Upper lobe of left lung (tissue), 6 donors: ENCODE measurements around the gene CACYBP. TPM values are rescaled to one million over a fixed set of nuclear protein-coding genes. Genes with fewer than 3 reads are reported as not detected.

Experiments used
- ATAC-seq, 2 donors: fragments of 200-7000 bp; cut with Tn5 transposase; one replicate each; pipeline ENCODE4 v1.9.1; 2022; ENCODE audit warnings: mild to moderate bottlenecking in 2 of 2, moderate library complexity in 2 of 2; ENCODE audit not compliant: low FRiP score in 2 of 2
- DNase-seq, 2 donors: peaks; one replicate each; pipeline ENCODE4 v3.0.0-alpha.2; 2019 to 2020
- H3K27ac ChIP-seq, 4 donors: fragments of 200-600 bp; sonication (generic); one replicate each; pipeline ENCODE4 v1.5.1; 2016 to 2019
- H3K27me3 ChIP-seq, 4 donors: fragments of 200-600 bp; sonication (generic); one replicate each; pipeline ENCODE4 v1.5.1; 2017 to 2019
- H3K36me3 ChIP-seq, 4 donors: fragments of 200-600 bp; sonication (generic); one replicate each; pipeline ENCODE4 v1.5.1; 2016 to 2019
- H3K4me1 ChIP-seq, 4 donors: fragments of 200-600 bp; sonication (generic); one replicate each; pipeline ENCODE4 v1.5.1; 2018 to 2019
- H3K4me3 ChIP-seq, 4 donors: fragments of 200-600 bp; sonication (generic); one replicate each; pipeline ENCODE4 v1.5.1; 2017 to 2019; ENCODE audit warnings: mild to moderate bottlenecking in 2 of 4, moderate library complexity in 1 of 4
- H3K9me3 ChIP-seq, 4 donors: fragments of 200-600 bp; sonication (generic); one replicate each; pipeline ENCODE4 v1.5.1; 2018 to 2019
- CTCF ChIP-seq, 6 experiments: fragments of 450-650 bp in 4 of 6; fragments of 200-600 bp in 2 of 6; sonication (generic) in 2 of 6; IDR thresholded peaks; one replicate each; pipeline ENCODE4 v1.5.1; 2016 to 2019; ENCODE audit warnings: antibody characterized with exemption in 6 of 6
- EP300 ChIP-seq, 4 donors: sonication (generic); formaldehyde crosslinking; IDR thresholded peaks; one replicate each; pipeline ENCODE4 v1.5.1; 2017; ENCODE audit warnings: antibody characterized with exemption in 4 of 4, control low read depth in 2 of 4
- POLR2A ChIP-seq, 4 donors: fragments of 450-650 bp; IDR thresholded peaks; one replicate each; pipeline ENCODE4 v1.5.1; 2016 to 2017; ENCODE audit warnings: antibody characterized with exemption in 4 of 4, mild to moderate bottlenecking in 2 of 4
- POLR2AphosphoS5 ChIP-seq, 2 donors: sonication (generic); formaldehyde crosslinking; IDR thresholded peaks; one replicate each; pipeline ENCODE4 v1.5.1; 2017; ENCODE audit warnings: antibody characterized with exemption in 2 of 2
- WGBS, 2 donors: methylation state at CpG; one replicate each; pipeline ENCODE4 v1.1.5; 2017 to 2018; 5-methylcytosine and 5-hydroxymethylcytosine counted together
- total RNA-seq, 6 donors: library from RNA; depleted of rRNA in 4 of 6; stranded (reverse); fragments of >200 nt in 4 of 6; gene quantifications; one replicate each; pipeline versions ENCODE4 v1.1.0 to v1.2.1, GENCODE V29; 2016 to 2021
- donor health status: DM: no; HTN: no; CAD: no; lungs with moderate emphysema.
- donor health status: DM: no; HTN: yes; CAD: no; lungs with severe emphysema.

Gene CACYBP
- total RNA-seq, 6 donors from 2014 or later, result 25.1 to 84.7 (median 50.1) TPM

- Histone ChIP-seq H3K4me1 (peaks cover 57 to 68% (median 61%) of the 10 kb centered on the region in 4 donors), H3K36me3 (peaks cover 0 to 8% (median 0%) of the 10 kb centered on the region in 4 donors), H3K27ac (peak overlapping the region; percentile 69 to 84 (median 80)), H3K4me3 (peak overlapping the region in 2 of 4 donors; percentile 22 to 25), H3K9me3 (no peaks in the 10 kb centered on the region), H3K27me3 (no peaks in the 10 kb centered on the region)
- ATAC-seq (peak; percentile 23 to 60), DNase-seq (peak in 1 of 2 donors; percentile 59)
- WGBS, 2 donors, result 12 to 22% methylated on average over 3 of the region's 3 CpGs
- no peak for TF ChIP-seq POLR2AphosphoS5 (IDR thresholded peaks at IDR 0.05)
- peak in 1 of 4 donors; percentile 61 for TF ChIP-seq POLR2A (IDR thresholded peaks at IDR 0.05)
These were observed 34.3 kb upstream of the CACYBP start for GRCh38 chr1:174965362-174966007.

- H3K4me3 ChIP-seq, result peak overlapping the region in 2 of 4 donors; percentile 22 to 25
- no peak for TF ChIP-seq POLR2A (IDR thresholded peaks at IDR 0.05)
- TF ChIP-seq POLR2AphosphoS5 (IDR thresholded peaks at IDR 0.05), result no peak
- no peak for TF ChIP-seq CTCF (IDR thresholded peaks at IDR 0.05)
- peak in 1 of 4 donors; percentile 81 for TF ChIP-seq EP300 (IDR thresholded peaks at IDR 0.05)
- DNase-seq (no peak), ATAC-seq (peak; percentile 2 to 41)
- peak overlapping the region; percentile 69 to 84 (median 80) for H3K27ac ChIP-seq
- no peaks in the 10 kb centered on the region for H3K9me3 ChIP-seq
- H3K27me3 ChIP-seq, result no peaks in the 10 kb centered on the region
- 26 to 35% methylated on average over 1 of the region's 1 CpG for WGBS, 2 donors
- peaks cover 0 to 8% (median 0%) of the 10 kb centered on the region in 4 donors for H3K36me3 ChIP-seq
- H3K4me1 ChIP-seq, result peaks cover 60 to 71% (median 66%) of the 10 kb centered on the region in 4 donors
These were observed 33.7 kb upstream of the CACYBP start for GRCh38 chr1:174966008-174966572.

GRCh38 chr1:174967845-174968705, 31.7 kb upstream of the CACYBP start:
- peaks cover 66 to 83% (median 74%) of the 10 kb centered on the region in 4 donors for H3K4me1 ChIP-seq
- ATAC-seq, result no peak

GRCh38 chr1:174968750-174969244, 30.9 kb upstream of the CACYBP start:
- TF ChIP-seq POLR2A (IDR thresholded peaks at IDR 0.05), result no peak
- no peak for TF ChIP-seq CTCF (IDR thresholded peaks at IDR 0.05)
- TF ChIP-seq POLR2AphosphoS5 (IDR thresholded peaks at IDR 0.05), result no peak
- no peak for TF ChIP-seq EP300 (IDR thresholded peaks at IDR 0.05)
- Histone ChIP-seq H3K36me3 (peaks cover 0 to 8% (median 0%) of the 10 kb centered on the region in 4 donors), H3K9me3 (no peaks in the 10 kb centered on the region), H3K27ac (peak overlapping the region; percentile 39 to 84 (median 80)), H3K27me3 (no peaks in the 10 kb centered on the region), H3K4me3 (no peak overlapping the region), H3K4me1 (peaks cover 61 to 77% (median 68%) of the 10 kb centered on the region in 4 donors)
- WGBS, 2 donors, result 41 to 55% methylated on average over 5 of the region's 5 CpGs
- ATAC-seq (peak in 1 of 2 donors; percentile 5), DNase-seq (no peak)

More at GRCh38 chr1:174967845-174968705, 31.7 kb upstream of the CACYBP start:
- Histone ChIP-seq H3K36me3 (peaks cover 0 to 8% (median 0%) of the 10 kb centered on the region in 4 donors), H3K27me3 (no peaks in the 10 kb centered on the region), H3K27ac (peak overlapping the region; percentile 39 to 84 (median 80)), H3K9me3 (no peaks in the 10 kb centered on the region), H3K4me3 (no peak overlapping the region)
- no peak for DNase-seq
- 51 to 58% methylated on average over 4 of the region's 4 CpGs for WGBS, 2 donors
- TF ChIP-seq POLR2A (IDR thresholded peaks at IDR 0.05), result no peak
- no peak for TF ChIP-seq POLR2AphosphoS5 (IDR thresholded peaks at IDR 0.05)
- TF ChIP-seq CTCF (IDR thresholded peaks at IDR 0.05), result no peak
- TF ChIP-seq EP300 (IDR thresholded peaks at IDR 0.05), result no peak
